C4-2B (cell line): ENCODE results near the gene MED13L.

ENCODE experiments used
- H3K27ac ChIP-seq: fragments of 450-650 bp; 2 replicates; pipeline ENCODE4 v1.5.1; 2017
- ZFX ChIP-seq: fragments of 450-650 bp; IDR thresholded peaks from 2 replicates; pipeline ENCODE4 v1.6.1; 2017
- TF ChIP-seq, protein P1 (sequence below): fragments of 450-650 bp; conservative IDR thresholded peaks from 2 replicates; pipeline ENCODE4 v1.5.1; 2017; ENCODE audit warnings: mild to moderate bottlenecking

MED13L gene

DNA sequence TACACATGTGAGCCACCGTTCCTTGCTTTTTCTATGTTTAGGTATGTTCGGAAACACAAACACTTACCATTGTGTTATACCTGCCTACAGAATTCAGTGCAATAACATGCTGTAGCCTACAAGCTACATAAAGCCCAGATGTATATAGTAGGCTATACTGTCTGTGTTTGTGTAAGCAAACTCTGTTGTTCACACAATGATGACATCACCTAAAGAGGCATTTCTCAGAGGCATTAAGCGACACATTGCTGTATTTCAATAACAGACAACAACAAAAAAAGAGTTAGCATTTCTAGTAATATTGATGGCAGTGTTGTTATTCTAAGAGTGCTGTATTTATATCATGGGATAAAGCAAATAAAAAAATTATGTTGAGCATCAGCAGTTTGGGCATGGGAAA is 70.2 kb downstream of the MED13L start:
- H3K27ac ChIP-seq = no peak overlapping the region
- TF ChIP-seq, protein P1, sequence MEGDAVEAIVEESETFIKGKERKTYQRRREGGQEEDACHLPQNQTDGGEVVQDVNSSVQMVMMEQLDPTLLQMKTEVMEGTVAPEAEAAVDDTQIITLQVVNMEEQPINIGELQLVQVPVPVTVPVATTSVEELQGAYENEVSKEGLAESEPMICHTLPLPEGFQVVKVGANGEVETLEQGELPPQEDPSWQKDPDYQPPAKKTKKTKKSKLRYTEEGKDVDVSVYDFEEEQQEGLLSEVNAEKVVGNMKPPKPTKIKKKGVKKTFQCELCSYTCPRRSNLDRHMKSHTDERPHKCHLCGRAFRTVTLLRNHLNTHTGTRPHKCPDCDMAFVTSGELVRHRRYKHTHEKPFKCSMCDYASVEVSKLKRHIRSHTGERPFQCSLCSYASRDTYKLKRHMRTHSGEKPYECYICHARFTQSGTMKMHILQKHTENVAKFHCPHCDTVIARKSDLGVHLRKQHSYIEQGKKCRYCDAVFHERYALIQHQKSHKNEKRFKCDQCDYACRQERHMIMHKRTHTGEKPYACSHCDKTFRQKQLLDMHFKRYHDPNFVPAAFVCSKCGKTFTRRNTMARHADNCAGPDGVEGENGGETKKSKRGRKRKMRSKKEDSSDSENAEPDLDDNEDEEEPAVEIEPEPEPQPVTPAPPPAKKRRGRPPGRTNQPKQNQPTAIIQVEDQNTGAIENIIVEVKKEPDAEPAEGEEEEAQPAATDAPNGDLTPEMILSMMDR = no peak
- no peak for TF ChIP-seq ZFX

DNA sequence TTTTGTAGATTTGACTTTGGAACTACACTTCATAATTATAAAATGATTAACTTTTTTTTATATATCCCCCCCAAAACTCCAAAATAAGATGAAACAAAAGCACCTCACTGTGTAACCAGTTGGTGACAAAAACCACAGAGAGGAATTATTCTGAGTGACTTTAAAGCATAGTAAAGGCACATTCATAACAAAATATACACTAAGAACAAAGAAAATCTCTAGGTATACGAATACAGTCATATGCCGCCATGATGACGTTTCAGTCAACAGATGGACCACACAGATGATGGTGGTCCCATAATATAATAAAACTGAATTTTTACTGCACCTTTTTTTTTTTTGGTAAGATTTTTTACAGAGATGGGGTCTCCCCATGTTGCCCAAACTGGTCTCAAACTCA is 70.7 kb downstream of the MED13L start:
- no peak overlapping the region for H3K27ac ChIP-seq
- TF ChIP-seq, protein P1 = no peak

DNA sequence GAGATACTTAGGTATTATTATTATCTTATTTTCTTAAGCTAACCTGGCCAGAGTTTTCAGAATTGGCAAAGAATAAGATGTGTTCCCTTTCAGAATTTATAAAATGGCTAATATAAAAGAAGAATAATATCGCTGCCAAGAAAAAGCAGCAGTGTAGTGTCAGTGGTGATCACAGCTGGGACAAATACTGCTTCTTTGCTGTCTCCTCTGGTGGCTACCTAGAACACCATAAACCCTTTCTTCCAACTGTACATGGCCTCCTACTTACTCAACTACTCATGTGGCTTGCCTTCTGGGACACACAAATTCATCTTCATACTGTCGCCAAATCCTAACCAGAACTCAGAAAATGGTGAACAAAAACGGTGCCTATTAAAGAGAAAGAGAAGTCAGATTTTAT is 72.7 kb downstream of the MED13L start:
- H3K27ac ChIP-seq = no peak overlapping the region
- TF ChIP-seq, protein P1 = no peak
- TF ChIP-seq ZFX = no peak

DNA sequence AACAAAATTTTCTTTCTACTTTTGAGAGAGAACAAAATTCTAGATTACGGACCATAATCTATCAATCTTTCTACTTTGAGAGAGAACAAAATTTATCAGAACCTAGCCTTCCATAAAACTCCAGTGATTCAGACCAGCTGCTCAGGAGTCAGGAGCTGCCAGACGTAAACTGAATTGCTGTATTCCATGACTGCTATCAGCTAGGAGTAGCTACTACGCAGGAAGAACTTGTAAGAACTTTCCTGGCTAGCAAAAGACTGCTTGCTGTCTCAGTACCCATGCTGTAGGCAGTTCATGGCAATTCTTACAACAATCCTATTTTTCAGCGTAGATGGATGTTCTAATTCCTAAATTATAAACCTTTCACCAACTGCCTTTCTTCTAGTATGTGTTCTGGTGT is 73.3 kb downstream of the MED13L start:
- H3K27ac ChIP-seq = no peak overlapping the region
- TF ChIP-seq, protein P1 = no peak
- no peak for TF ChIP-seq ZFX

DNA sequence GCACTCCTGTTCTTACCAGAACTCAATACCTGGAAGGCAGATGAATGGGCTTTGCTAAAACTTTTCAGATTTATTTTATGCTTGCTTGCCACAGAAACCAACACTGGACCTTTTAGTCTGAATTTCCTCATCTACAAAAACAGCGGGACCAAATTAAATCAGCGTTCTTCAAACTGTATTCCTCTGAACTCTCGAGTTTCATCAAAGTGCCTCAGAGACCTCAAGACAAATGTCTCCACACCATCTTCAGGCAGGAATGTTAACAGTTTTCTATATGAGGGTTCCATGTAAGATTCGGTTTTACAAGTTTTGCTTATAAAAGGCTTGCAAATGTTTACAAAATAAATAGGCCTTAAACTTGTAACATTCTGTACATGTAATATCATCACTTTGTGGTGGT is 74.6 kb downstream of the MED13L start:
- TF ChIP-seq ZFX = no peak
- TF ChIP-seq, protein P1 = no peak
- no peak overlapping the region for H3K27ac ChIP-seq

DNA sequence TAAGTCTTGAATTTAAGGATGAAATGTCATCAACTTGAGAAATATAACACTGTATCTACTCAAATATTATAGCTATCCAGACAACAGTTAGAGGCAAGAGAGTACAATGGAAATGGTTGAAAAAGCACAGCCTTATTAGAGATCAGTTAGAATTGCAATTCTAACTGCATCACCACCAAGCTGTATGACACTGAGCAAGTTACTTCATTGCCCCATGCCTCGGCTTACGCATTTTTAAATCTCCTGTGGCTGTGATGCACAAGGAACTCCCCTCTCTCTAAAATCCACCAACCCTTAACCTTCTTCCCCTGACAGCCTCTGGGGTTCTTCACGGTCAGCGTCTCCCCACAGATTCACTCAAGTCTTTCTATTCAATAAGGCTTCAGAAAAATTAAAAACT is 75.1 kb downstream of the MED13L start:
- TF ChIP-seq, protein P1 = no peak
- TF ChIP-seq ZFX = no peak
- H3K27ac ChIP-seq = no peak overlapping the region

DNA sequence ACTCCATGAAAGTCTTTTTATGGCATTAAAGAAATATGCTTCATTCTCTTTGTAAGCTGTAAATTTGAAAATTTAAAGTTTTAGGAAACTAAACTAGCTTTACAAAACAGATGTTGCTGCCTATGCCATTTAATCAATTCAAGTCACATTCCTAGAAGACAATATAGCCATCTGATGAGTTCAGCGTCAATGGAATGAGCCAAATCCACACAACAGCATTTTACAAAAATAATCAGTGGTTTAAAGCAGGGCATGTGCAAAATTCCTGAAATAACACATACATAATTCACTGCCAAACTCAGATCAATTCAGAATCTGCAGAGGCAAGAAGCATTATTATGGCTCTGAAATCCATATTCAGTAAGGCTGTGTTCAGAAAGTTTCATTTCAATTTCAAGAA is 75.6 kb downstream of the MED13L start:
- no peak overlapping the region for H3K27ac ChIP-seq
- no peak for TF ChIP-seq ZFX
- TF ChIP-seq, protein P1 = no peak
